Stimulated activated CD8-positive, alpha-beta memory T cell treated with anti-CD3 and anti-CD28 coated beads, Interleukin-15, amount 100 ng/mL, for 4 hours (primary cell): ENCODE results near the gene ADGRV1.

Source experiments
- DNase-seq, 2 donors: peaks; one replicate each; pipeline ENCODE4 v3.0.0-alpha.2; 2020; ENCODE audit warnings: low read depth in 2 of 2

The ADGRV1 gene

GRCh38 chr5:90868799-90869198 is 310.2 kb downstream of the ADGRV1 start:
- DNase-seq = no peak

- no peak for DNase-seq
Observed at GRCh38 chr5:90871391-90871991, 312.9 kb downstream of the ADGRV1 start.

- no peak for DNase-seq
Observed at GRCh38 chr5:90873033-90873517, 314.5 kb downstream of the ADGRV1 start.

- no peak for DNase-seq
Observed at GRCh38 chr5:90874066-90874465, 315.5 kb downstream of the ADGRV1 start.

GRCh38 chr5:90875456-90875855 is 316.9 kb downstream of the ADGRV1 start:
- DNase-seq = no peak

- DNase-seq = no peak
Observed at GRCh38 chr5:90876366-90876765, 317.8 kb downstream of the ADGRV1 start.

GRCh38 chr5:90877049-90877448 is 318.5 kb downstream of the ADGRV1 start:
- no peak for DNase-seq

GRCh38 chr5:90878081-90878480 is 319.5 kb downstream of the ADGRV1 start:
- no peak for DNase-seq

GRCh38 chr5:90878549-90879196 is 320.1 kb downstream of the ADGRV1 start:
- DNase-seq = no peak

- no peak for DNase-seq
Observed at GRCh38 chr5:90881626-90882150, 323.1 kb downstream of the ADGRV1 start.

- no peak for DNase-seq
Observed at GRCh38 chr5:90882448-90882847, 323.9 kb downstream of the ADGRV1 start.

GRCh38 chr5:90885180-90885868 is 326.7 kb downstream of the ADGRV1 start:
- DNase-seq = no peak

- no peak for DNase-seq
Observed at GRCh38 chr5:90886381-90886780, 327.8 kb downstream of the ADGRV1 start.

GRCh38 chr5:90888511-90889324 is 330.1 kb downstream of the ADGRV1 start:
- no peak for DNase-seq

GRCh38 chr5:90889325-90889600 is 330.7 kb downstream of the ADGRV1 start:
- no peak for DNase-seq

GRCh38 chr5:90890180-90890579 is 331.6 kb downstream of the ADGRV1 start:
- no peak for DNase-seq

GRCh38 chr5:90894866-90895420 is 336.3 kb downstream of the ADGRV1 start:
- DNase-seq = no peak

- DNase-seq = no peak
Observed at GRCh38 chr5:90897618-90898017, 339.0 kb downstream of the ADGRV1 start.

- no peak for DNase-seq
Observed at GRCh38 chr5:90898326-90899013, 339.9 kb downstream of the ADGRV1 start.

- DNase-seq = no peak
Observed at GRCh38 chr5:90899014-90899604, 340.5 kb downstream of the ADGRV1 start.

GRCh38 chr5:90901261-90901660 is 342.7 kb downstream of the ADGRV1 start:
- no peak for DNase-seq
